IMR-90 (cell line): ENCODE results near the gene SSR2. TPM values are rescaled to one million over a fixed set of nuclear protein-coding genes. Genes with fewer than 3 reads are reported as not detected.

Experiments
- ATAC-seq: fragments of 200-7000 bp; cut with Tn5 transposase; 2 replicates; pipeline ENCODE4 v1.9.1; 2020; ENCODE audit warnings: low read depth, mild to moderate bottlenecking, moderate library complexity
- BruUV-seq: library from RNA; stranded (reverse); fragments of 400-500 nt; replicated peaks from 2 replicates; lab custom pipeline; 2021; lab: Mats Ljungman, UMichigan
- CTCF ChIA-PET: fragments of 300-600 bp; formaldehyde crosslinking; extraction: SDS; loops from one replicate; lab custom pipeline; 2021; ENCODE audit warnings: antibody characterized with exemption; lab: Yijun Ruan, JAX
- POLR2A ChIA-PET: fragments of 300-600 bp; sonication (Branson Sonifier 250); formaldehyde crosslinking; loops from one replicate; lab custom pipeline; 2022; ENCODE audit warnings: antibody characterized with exemption; ENCODE audit not compliant: unreplicated experiment; lab: Charles Lee
- DNase-seq: peaks from one replicate; pipeline ENCODE4 v3.0.0; 2013
- H2AFZ ChIP-seq: replicated peaks from 2 replicates; pipeline ENCODE3; 2013; ENCODE audit warnings: low read length, mild to moderate bottlenecking; ENCODE audit not compliant: poor library complexity
- H2AK5ac ChIP-seq: 2 replicates; pipeline ENCODE4 v1.6.1; 2013; ENCODE audit warnings: low read depth, low read length, inconsistent platforms
- H2AK9ac ChIP-seq: replicated peaks from 2 replicates; pipeline ENCODE3; 2013; ENCODE audit warnings: mild to moderate bottlenecking, low read depth, low read length, moderate library complexity; ENCODE audit not compliant: poor library complexity
- H2BK120ac ChIP-seq: 2 replicates; pipeline ENCODE4 v1.6.1; 2013; ENCODE audit warnings: low read depth, low read length, inconsistent platforms
- H2BK15ac ChIP-seq: 3 replicates; pipeline ENCODE4 v1.6.1; 2013; ENCODE audit warnings: low read depth, low read length, inconsistent platforms
- H2BK20ac ChIP-seq: 2 replicates; pipeline ENCODE4 v1.6.1; 2013; ENCODE audit warnings: low read depth, mild to moderate bottlenecking, inconsistent platforms, low read length, moderate library complexity
- H2BK5ac ChIP-seq: 2 replicates; pipeline ENCODE4 v1.6.1; 2013; ENCODE audit warnings: mild to moderate bottlenecking, low read depth, low read length, inconsistent platforms; ENCODE audit not compliant: poor library complexity, severe bottlenecking
- H3K14ac ChIP-seq: replicated peaks from 2 replicates; pipeline ENCODE4 v1.6.1; 2013; ENCODE audit warnings: low read depth, low read length, inconsistent platforms
- H3K18ac ChIP-seq: 2 replicates; pipeline ENCODE4 v1.6.1; 2013; ENCODE audit warnings: low read depth, low read length, control low read depth
- H3K23ac ChIP-seq: 2 replicates; pipeline ENCODE4 v1.6.1; 2013; ENCODE audit warnings: low read depth, low read length, inconsistent platforms
- H3K27ac ChIP-seq: 2 replicates; pipeline ENCODE4 v1.5.1; 2013; ENCODE audit warnings: mild to moderate bottlenecking, control low read depth, low read length; ENCODE audit not compliant: insufficient read depth
- H3K27me3 ChIP-seq: 2 replicates; pipeline ENCODE4 v1.6.1; 2013; ENCODE audit warnings: low read length; ENCODE audit not compliant: control insufficient read depth, insufficient read depth
- H3K36me3 ChIP-seq: 2 replicates; pipeline ENCODE4 v1.6.1; 2013; ENCODE audit warnings: low read length, mixed read lengths; ENCODE audit not compliant: control insufficient read depth, insufficient read depth
- H3K4ac ChIP-seq: 2 replicates; pipeline ENCODE4 v1.6.1; 2013; ENCODE audit warnings: low read depth, low read length, inconsistent platforms
- H3K4me1 ChIP-seq: 2 replicates; pipeline ENCODE4 v1.6.1; 2013; ENCODE audit warnings: low read length, mixed read lengths; ENCODE audit not compliant: control insufficient read depth, insufficient read depth
- H3K4me2 ChIP-seq: 2 replicates; pipeline ENCODE4 v1.6.1; 2013; ENCODE audit warnings: low read depth, mild to moderate bottlenecking, control low read depth, low read length, moderate library complexity
- H3K4me3 ChIP-seq: 2 replicates; pipeline ENCODE4 v1.5.1; 2013; ENCODE audit warnings: low read depth, mild to moderate bottlenecking, control low read depth, low read length, moderate library complexity; ENCODE audit not compliant: insufficient read depth
- H3K56ac ChIP-seq: 2 replicates; pipeline ENCODE4 v1.6.1; 2013; ENCODE audit warnings: low read length, inconsistent platforms; ENCODE audit not compliant: insufficient read depth; ENCODE audit errors: extremely low read depth
- H3K79me1 ChIP-seq, 2 experiments: 2 replicates each; pipeline ENCODE4 v1.6.1; 2013; ENCODE audit warnings: low read length in 2 of 2, inconsistent platforms in 1 of 2, low read depth in 1 of 2
- H3K9ac ChIP-seq: 2 replicates; pipeline ENCODE4 v1.6.1; 2013; ENCODE audit warnings: low read depth, low read length, control low read depth
- H3K9me1 ChIP-seq: 2 replicates; pipeline ENCODE4 v1.6.1; 2013; ENCODE audit warnings: low read length, inconsistent platforms; ENCODE audit not compliant: insufficient read depth
- H3K9me3 ChIP-seq: 2 replicates; pipeline ENCODE4 v1.6.1; 2013; ENCODE audit warnings: low read length; ENCODE audit not compliant: control insufficient read depth, insufficient read depth
- H4K20me1 ChIP-seq: 2 replicates; pipeline ENCODE4 v1.6.1; 2013; ENCODE audit warnings: low read length, inconsistent platforms; ENCODE audit not compliant: insufficient read depth
- H4K5ac ChIP-seq: 2 replicates; pipeline ENCODE4 v1.6.1; 2013; ENCODE audit warnings: mild to moderate bottlenecking, low read depth, low read length, control low read depth
- H4K8ac ChIP-seq, 2 experiments: 2 replicates each; pipeline ENCODE4 v1.6.1; 2013; ENCODE audit warnings: low read depth in 2 of 2, low read length in 2 of 2, control low read depth in 1 of 2, inconsistent platforms in 1 of 2
- H4K91ac ChIP-seq: 2 replicates; pipeline ENCODE4 v1.6.1; 2013; ENCODE audit warnings: low read depth, low read length, inconsistent platforms; ENCODE audit not compliant: insufficient read depth
- CEBPB ChIP-seq: IDR thresholded peaks from 2 replicates; pipeline ENCODE4 v1.6.1; 2012; ENCODE audit warnings: low read depth, low read length, improper control_type of control experiment
- FOS ChIP-seq: fragments of 150-350 bp; IDR thresholded peaks from 2 replicates; pipeline ENCODE4 v1.6.1; 2016; ENCODE audit warnings: low read depth, low read length
- MXI1 ChIP-seq: IDR thresholded peaks from 2 replicates; pipeline ENCODE4 v1.6.1; 2012; ENCODE audit warnings: low read depth, mild to moderate bottlenecking, low read length, moderate library complexity, borderline replicate concordance
- WGBS, 2 experiments: methylation state at CpG; one replicate each; pipeline versions ENCODE4 v1.1.5 to v1.1.7; 2013; ENCODE audit warnings: missing lambda C conversion rate in 2 of 2; ENCODE audit not compliant: insufficient read length in 1 of 2; ENCODE audit errors: extremely low coverage in 2 of 2; 5-methylcytosine and 5-hydroxymethylcytosine counted together
- dilution Hi-C: fragments of 300-500 bp; cut with HindIII; formaldehyde crosslinking; loops from one replicate; pipeline ENCODE4 v1.14.3; 2018; ENCODE audit warnings: low sequenced_read_pairs; ENCODE audit not compliant: unreplicated experiment
- in situ Hi-C: fragments of 300-500 bp; cut with MboI; formaldehyde crosslinking; loops from 3 replicates; pipeline ENCODE4 v1.14.3; 2019; ENCODE audit warnings: low sequenced_read_pairs, inconsistent platforms, mixed read lengths
- intact Hi-C: fragments of 100-400 bp; cut with micrococcal nuclease; formaldehyde crosslinking; loops from 2 replicates; pipeline ENCODE4 v1.10.0; 2022
- polyA plus RNA-seq, 3 experiments: library from polyadenylated mRNA; depleted of rRNA; stranded (reverse); fragments of >200 nt; gene quantifications; 2 replicates each; pipeline ENCODE4 v1.2.3, GENCODE V29; 2012; ENCODE audit warnings: low replicate concordance in 1 of 3
- total RNA-seq: library from RNA; depleted of rRNA; stranded (reverse); fragments of >200 nt; gene quantifications from 2 replicates; pipeline ENCODE4 v1.2.3, GENCODE V29; 2012
- TF ChIP-seq, protein P1 (sequence below): fragments of 150-350 bp; IDR thresholded peaks from 2 replicates; pipeline ENCODE4 v1.6.1; 2016; ENCODE audit warnings: low read depth, mild to moderate bottlenecking, low read length, moderate library complexity, borderline replicate concordance

The SSR2 gene
- total and polyA plus RNA-seq, 2 of the 4 experiments (the other 2 are of a cell fraction) = 553 to 1,264 TPM

- Histone ChIP-seq H4K8ac (no peak overlapping the region), H3K27ac (no peak overlapping the region), H4K5ac (no peak overlapping the region), H4K20me1 (no peaks in the 10 kb centered on the region; the same call in 1 of the 2 replicates), H3K9me1 (no peaks in the 10 kb centered on the region), H3K36me3 (0 out of 2 replicates have a peak, but pooled peaks cover 2% of the 10 kb centered on the region), H3K79me1 (no peaks in the 10 kb centered on the region), H3K4ac (no peak overlapping the region), H2BK20ac (no peak overlapping the region), H2AK9ac (no peak overlapping the region), H3K9ac (no peak overlapping the region), H3K56ac (no peak overlapping the region), H2BK15ac (no peak overlapping the region), H3K14ac (no peak overlapping the region), H3K23ac (no peak overlapping the region), H4K91ac (no peak overlapping the region), H3K9me3 (no peaks in the 10 kb centered on the region), H3K27me3 (no peaks in the 10 kb centered on the region), H2AFZ (no peak overlapping the region), H2AK5ac (no peak overlapping the region), H2BK120ac (no peak overlapping the region), H3K18ac (no peak overlapping the region), H3K4me3 (no peak overlapping the region), H3K4me2 (no peak overlapping the region), H3K4me1 (peaks cover 5% of the 10 kb centered on the region; the same call in 1 of the 2 replicates), H2BK5ac (no peak overlapping the region)
- DNase-seq (no peak), ATAC-seq (no peak)
- intact Hi-C loops = no loop called here
- WGBS, 2 experiments = no CpG with 5 or more reads among the region's 3 CpGs
- no peak for TF ChIP-seq CEBPB
- TF ChIP-seq MXI1 = no peak
- TF ChIP-seq, protein P1, sequence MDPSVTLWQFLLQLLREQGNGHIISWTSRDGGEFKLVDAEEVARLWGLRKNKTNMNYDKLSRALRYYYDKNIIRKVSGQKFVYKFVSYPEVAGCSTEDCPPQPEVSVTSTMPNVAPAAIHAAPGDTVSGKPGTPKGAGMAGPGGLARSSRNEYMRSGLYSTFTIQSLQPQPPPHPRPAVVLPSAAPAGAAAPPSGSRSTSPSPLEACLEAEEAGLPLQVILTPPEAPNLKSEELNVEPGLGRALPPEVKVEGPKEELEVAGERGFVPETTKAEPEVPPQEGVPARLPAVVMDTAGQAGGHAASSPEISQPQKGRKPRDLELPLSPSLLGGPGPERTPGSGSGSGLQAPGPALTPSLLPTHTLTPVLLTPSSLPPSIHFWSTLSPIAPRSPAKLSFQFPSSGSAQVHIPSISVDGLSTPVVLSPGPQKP = no peak
- no peak for TF ChIP-seq FOS
- POLR2A ChIA-PET = no interaction called here
- no TSS peak for BruUV-seq
- in situ Hi-C loops = no loop called here
- CTCF ChIA-PET = interaction anchor here (0.5 kb wide), 1 partner anchor 162 kb away, joined by 3 read pairs; no protein-coding TSS in a partner anchor
- dilution Hi-C loops = no loop called here
These were observed 18.4 kb downstream of the SSR2 start for GRCh38 chr1:156002188-156002911.
